Measurements from ENCODE around the gene CEBPB.
"Not testable (repeated sequence)": the region's sequence is repeated elsewhere in the genome, so short reads cannot be mapped to it uniquely, and the experiment has no call there.

Gene CEBPB

DNA sequence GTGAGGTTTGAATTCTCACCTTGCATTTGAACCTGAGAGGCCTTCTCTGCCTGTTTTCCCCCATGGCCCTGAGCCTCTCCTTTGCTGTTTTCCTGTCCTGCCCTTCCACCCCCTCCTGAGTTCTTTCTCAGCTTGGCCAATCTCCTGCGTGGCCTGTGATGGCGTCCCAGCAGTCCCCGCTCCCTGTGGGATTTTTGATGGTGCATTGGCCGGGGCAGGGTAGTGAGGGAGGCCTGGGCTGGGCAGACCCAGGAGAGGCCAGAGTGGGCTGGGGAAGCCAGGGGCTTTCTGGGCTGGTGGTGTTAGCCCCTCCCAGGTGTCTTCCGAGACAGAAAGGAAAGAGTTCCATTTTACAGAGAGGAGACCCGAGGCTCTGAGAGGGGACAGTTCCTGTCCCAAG, 6.3 kb downstream of the CEBPB start:
- in situ Hi-C loops (cut with MboI; ENCODE audit: low sequenced_read_pairs, unreplicated experiment), result no loop called here
- DNase-seq (ENCODE audit: low spot score), result no peak
- TF ChIP-seq, protein P1, sequence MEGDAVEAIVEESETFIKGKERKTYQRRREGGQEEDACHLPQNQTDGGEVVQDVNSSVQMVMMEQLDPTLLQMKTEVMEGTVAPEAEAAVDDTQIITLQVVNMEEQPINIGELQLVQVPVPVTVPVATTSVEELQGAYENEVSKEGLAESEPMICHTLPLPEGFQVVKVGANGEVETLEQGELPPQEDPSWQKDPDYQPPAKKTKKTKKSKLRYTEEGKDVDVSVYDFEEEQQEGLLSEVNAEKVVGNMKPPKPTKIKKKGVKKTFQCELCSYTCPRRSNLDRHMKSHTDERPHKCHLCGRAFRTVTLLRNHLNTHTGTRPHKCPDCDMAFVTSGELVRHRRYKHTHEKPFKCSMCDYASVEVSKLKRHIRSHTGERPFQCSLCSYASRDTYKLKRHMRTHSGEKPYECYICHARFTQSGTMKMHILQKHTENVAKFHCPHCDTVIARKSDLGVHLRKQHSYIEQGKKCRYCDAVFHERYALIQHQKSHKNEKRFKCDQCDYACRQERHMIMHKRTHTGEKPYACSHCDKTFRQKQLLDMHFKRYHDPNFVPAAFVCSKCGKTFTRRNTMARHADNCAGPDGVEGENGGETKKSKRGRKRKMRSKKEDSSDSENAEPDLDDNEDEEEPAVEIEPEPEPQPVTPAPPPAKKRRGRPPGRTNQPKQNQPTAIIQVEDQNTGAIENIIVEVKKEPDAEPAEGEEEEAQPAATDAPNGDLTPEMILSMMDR (IDR thresholded peaks at IDR 0.05; ENCODE audit: borderline replicate concordance, control extremely low read depth, extremely low read depth, insufficient read depth, missing control alignments), result no peak

DNA sequence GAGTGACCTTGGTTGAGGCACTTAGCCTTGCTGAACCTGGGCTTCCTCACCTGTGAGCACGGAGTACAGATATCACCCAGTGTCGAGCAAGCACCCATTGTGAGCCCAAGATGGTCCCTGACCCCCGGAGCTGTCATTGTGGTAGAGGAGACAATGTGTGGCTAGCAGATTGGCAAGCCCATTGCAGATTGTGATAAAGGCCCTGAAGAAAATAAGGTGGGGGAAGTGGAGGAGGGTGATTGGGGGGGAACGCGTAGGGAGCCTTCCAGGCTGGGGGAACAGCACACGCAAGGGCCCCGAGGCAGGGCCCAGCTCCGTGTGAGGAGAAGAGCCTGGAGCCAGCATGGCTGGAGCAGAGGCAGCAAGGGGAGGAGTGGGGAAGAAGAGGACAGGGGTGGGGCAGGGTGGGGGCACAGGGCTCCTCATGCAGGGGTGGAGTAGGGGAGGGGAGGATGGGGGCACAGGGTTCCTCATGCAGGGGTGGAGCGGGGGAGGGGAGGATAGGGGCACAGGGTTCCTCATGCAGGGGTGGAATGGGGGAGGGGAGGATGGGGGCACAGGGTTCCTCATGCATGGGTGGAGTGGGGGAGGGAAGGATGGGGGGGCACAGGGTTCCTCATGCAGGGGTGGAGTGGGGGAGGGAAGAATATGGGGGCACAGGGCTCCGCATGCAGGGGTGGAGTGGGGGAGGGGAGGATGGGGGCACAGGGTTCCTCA, 7.0 kb downstream of the CEBPB start:
- DNase-seq (ENCODE audit: low spot score), result no peak
- in situ Hi-C loops (cut with MboI; ENCODE audit: low sequenced_read_pairs, unreplicated experiment), result no loop called here
- TF ChIP-seq, protein P1 (IDR thresholded peaks at IDR 0.05; ENCODE audit: borderline replicate concordance, control extremely low read depth, extremely low read depth, insufficient read depth, missing control alignments), result no peak

DNA sequence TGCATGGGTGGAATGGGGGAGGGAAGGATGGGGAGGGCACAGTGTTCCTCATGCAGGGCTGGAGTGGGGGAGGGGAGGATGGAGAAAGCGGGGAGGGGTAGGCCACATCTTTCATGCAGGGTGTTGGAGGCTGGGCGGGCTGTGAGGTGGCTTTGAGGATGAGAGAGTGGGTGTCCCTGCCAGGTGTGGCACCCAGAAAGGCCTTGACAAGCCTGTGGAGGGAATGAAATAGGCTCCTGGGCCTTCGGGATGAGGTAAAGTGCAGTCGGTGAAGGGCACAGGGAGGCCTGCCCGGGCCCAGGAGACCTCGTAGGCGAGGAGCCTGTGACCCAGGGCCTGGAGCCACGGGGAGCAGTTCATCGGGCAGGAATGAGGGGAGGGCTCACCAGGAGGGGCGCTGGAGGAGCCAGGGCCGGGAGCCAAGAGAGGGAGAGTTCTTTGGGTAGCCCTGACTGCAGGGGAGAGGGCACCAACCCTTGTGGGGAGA, 7.6 kb downstream of the CEBPB start:
- DNase-seq (ENCODE audit: low spot score), result no peak
- TF ChIP-seq, protein P1 (IDR thresholded peaks at IDR 0.05; ENCODE audit: borderline replicate concordance, control extremely low read depth, extremely low read depth, insufficient read depth, missing control alignments), result no peak
- in situ Hi-C loops (cut with MboI; ENCODE audit: low sequenced_read_pairs, unreplicated experiment), result no loop called here

DNA sequence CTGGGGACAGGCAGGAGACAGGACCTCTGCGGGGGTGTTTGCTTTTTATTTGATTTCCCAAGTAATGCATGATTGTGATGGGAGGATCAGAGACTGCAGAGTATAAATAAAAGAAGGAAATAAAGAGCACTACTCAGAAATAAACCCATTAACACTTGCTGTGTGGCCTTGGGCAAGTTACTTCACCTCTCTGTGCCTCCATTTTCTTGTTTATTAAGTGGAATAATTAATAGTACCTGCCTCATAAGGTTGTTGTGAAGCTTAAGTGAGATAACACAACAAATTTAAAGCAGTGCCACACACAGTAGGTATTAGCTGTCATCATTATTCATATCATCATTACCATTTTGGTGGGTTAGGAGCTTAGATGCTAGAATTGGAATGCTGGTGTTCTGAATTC, 8.1 kb downstream of the CEBPB start:
- TF ChIP-seq, protein P1 (IDR thresholded peaks at IDR 0.05; ENCODE audit: borderline replicate concordance, control extremely low read depth, extremely low read depth, insufficient read depth, missing control alignments), result no peak
- no peak for DNase-seq (ENCODE audit: low spot score)
- in situ Hi-C loops (cut with MboI; ENCODE audit: low sequenced_read_pairs, unreplicated experiment), result no loop called here

DNA sequence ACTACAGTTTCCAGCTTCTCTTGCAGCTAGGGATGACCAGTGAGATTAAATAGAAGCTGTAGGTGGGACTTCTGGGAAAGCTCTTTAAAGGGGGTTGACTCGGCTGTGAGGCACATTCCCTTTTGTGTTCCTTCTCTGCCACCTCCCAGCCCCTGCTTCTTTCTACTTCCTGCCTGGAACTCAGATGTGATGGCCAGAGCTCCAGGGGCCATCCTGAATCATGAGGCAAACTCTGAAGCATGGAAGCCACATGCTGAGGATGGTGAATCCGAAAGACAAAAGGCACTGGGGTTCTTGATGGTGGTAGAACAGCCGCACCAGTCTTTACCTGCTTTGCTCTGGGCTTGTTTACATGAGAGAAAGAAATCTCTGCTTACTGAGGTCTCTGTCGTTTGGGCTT, 9.1 kb downstream of the CEBPB start:
- TF ChIP-seq, protein P1 (IDR thresholded peaks at IDR 0.05; ENCODE audit: borderline replicate concordance, control extremely low read depth, extremely low read depth, insufficient read depth, missing control alignments), result no peak
- in situ Hi-C loops (cut with MboI; ENCODE audit: low sequenced_read_pairs, unreplicated experiment), result no loop called here
- DNase-seq (ENCODE audit: low spot score), result no peak

DNA sequence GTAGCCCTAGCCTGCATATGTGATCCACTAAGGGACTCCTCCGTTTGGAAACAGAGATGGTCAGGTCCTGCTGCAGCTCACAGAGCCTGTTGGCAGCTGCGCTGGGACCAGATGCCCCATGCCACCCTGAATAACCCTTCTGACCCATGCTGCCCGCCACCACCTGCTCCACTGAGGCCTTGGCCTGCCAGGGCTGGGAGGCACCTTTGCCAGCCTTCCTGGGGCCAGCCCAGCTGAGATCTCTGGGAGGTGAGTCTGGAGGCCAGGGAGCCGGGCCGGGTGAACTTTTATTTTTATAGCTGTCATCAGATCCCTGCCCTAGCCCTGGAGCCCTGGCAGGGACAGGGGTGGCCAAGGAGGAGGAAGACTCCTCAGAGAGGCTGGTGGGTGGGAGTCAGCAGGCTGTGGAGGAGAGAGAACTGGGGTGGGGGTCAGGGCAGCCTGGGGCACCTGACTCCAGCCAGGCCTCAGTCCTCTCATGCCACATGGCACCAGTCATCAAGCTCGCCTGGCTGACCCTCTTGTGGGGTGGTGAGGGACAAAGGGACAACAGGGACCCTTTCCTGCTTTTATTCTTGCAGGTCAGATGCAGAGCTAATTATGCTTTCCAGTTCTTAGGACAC, 10.0 kb downstream of the CEBPB start:
- DNase-seq (ENCODE audit: low spot score), result no peak
- in situ Hi-C loops (cut with MboI; ENCODE audit: low sequenced_read_pairs, unreplicated experiment), result no loop called here
- TF ChIP-seq, protein P1 (IDR thresholded peaks at IDR 0.05; ENCODE audit: borderline replicate concordance, control extremely low read depth, extremely low read depth, insufficient read depth, missing control alignments), result no peak

DNA sequence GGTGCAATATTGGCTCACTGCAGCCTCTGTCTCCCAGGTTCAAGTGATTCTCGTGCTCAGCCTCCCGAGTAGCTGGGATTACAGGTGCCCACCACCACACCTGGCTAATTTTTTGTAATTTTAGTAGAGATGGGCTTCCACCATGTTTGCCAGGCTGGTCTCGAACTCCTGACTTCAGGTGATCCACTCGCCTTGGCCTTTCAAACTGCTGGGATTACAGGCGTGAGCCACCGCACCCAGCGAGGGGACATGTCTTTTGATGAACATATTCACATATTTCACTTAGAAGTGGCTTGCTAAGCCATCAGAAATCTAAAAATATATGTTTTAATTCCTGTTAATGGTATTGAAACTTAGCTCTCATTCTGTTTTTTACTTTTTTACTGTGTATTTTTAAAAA, 11.1 kb downstream of the CEBPB start:
- DNase-seq (ENCODE audit: low spot score); in situ Hi-C loops (cut with MboI; ENCODE audit: low sequenced_read_pairs, unreplicated experiment): not testable (repeated sequence)

All from GM13976 (cell line).